GM19397 (cell line): ENCODE results near the gene UBE2A.

Source experiments
- ATAC-seq: cut with Tn5 transposase; IDR thresholded peaks from one replicate; pipeline ENCODE4 v1.9.1; 2021; ENCODE audit warnings: mild to moderate bottlenecking, moderate library complexity; ENCODE audit not compliant: unreplicated experiment

UBE2A gene

GRCh38 chrX:119574394-119575266, at the start of gene UBE2A:
Gene UBE2A (plus strand): TSS chrX:119574563. CDS start chrX:119574712, 149 bp downstream.
- peak; percentile 85 for ATAC-seq

GRCh38 chrX:119529345-119530276, 44.8 kb upstream of the UBE2A start:
- no peak for ATAC-seq

GRCh38 chrX:119537487-119537886, 36.9 kb upstream of the UBE2A start:
- no peak for ATAC-seq

- ATAC-seq, result no peak
Measured at GRCh38 chrX:119539872-119540271, 34.5 kb upstream of the UBE2A start.

- no peak for ATAC-seq
Measured at GRCh38 chrX:119541188-119541587, 33.2 kb upstream of the UBE2A start.

GRCh38 chrX:119549327-119550016, 24.9 kb upstream of the UBE2A start:
- no peak for ATAC-seq

GRCh38 chrX:119552508-119552907, 21.9 kb upstream of the UBE2A start:
- ATAC-seq, result no peak

- ATAC-seq, result peak; percentile 96
Measured at GRCh38 chrX:119565107-119565663, 9.2 kb upstream of the UBE2A start, which contains the start of gene STEEP1. Gene STEEP1 (minus strand): TSS chrX:119565409. CDS start chrX:119565355, 54 bp downstream.

- ATAC-seq, result no peak
Measured at GRCh38 chrX:119570351-119570835, 4.0 kb upstream of the UBE2A start.

GRCh38 chrX:119573222-119573621, 1.1 kb upstream of the UBE2A start:
- ATAC-seq, result no peak

GRCh38 chrX:119573840-119574393, 446 bp upstream of the UBE2A start:
- ATAC-seq, result peak; percentile 7

GRCh38 chrX:119579414-119579813, 5.1 kb downstream of the UBE2A start:
- no peak for ATAC-seq

GRCh38 chrX:119583431-119584059, 9.2 kb downstream of the UBE2A start:
- no peak for ATAC-seq

- no peak for ATAC-seq
Measured at GRCh38 chrX:119589810-119590209, 15.4 kb downstream of the UBE2A start.

- ATAC-seq, result no peak
Measured at GRCh38 chrX:119602701-119603255, 28.4 kb downstream of the UBE2A start.

- no peak for ATAC-seq
Measured at GRCh38 chrX:119604766-119605463, 30.6 kb downstream of the UBE2A start.

GRCh38 chrX:119605464-119606279, 31.3 kb downstream of the UBE2A start:
- peak; percentile 44 for ATAC-seq
